IPS DF 4.7 (cell line): ENCODE results near the gene SHKBP1.
A peak's percentile ranks its signal among the peaks of the same experiment; 100 is the strongest.
"Not testable (repeated sequence)": the region's sequence is repeated elsewhere in the genome, so short reads cannot be mapped to it uniquely, and the experiment has no call there.

Experiments
- DNase-seq: peaks from one replicate; pipeline ENCODE4 v3.0.0-alpha.2; 2013; ENCODE audit warnings: low spot score; ENCODE audit errors: extremely low read depth

Gene SHKBP1

DNA sequence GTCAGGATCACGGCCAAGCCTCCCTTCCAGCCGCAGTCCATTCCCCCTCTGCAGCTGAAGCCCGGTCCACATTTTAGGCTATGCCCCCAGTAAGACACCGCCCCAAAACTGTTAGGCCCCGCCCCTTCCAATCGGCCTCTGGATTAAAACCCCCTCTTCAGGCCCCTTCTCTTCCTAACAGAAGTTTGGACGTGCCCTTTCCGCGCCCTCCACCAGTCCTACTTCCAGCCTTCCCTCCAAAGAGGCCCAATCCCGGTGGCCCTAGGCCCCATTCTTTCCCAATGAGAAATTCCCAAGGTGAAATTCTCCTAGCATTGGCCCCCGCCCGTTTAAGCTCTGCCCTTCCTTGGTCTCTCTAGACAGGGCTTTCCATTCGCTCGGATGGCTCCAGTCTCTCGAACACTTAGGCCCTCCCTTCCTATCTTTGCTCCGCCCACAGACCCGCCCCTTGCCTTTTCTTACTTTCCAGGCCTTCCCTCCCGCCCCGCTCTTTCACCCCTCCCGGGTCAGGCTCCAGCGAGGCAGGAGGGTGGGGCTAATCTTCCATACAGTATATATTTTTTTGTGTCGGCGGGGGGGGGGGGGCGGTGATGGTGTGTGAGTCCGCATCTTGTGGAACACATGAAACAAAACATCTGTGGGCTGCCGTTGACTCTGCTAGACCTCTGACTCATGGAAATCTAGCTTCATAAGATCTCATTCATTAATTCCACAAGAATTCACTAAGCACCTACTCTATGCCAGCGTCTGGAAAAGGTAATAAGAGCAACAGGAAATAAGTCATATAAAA is 38.1 kb downstream of the SHKBP1 start:
- DNase-seq = peak; percentile 53

- DNase-seq = no peak
These were observed 39.5 kb downstream of the SHKBP1 start for GRCh38 chr19:40616178-40616577.

- no peak for DNase-seq
These were observed 40.3 kb downstream of the SHKBP1 start for GRCh38 chr19:40616941-40617340.

- DNase-seq = no peak
These were observed 41.3 kb downstream of the SHKBP1 start for GRCh38 chr19:40617961-40618360.

DNA sequence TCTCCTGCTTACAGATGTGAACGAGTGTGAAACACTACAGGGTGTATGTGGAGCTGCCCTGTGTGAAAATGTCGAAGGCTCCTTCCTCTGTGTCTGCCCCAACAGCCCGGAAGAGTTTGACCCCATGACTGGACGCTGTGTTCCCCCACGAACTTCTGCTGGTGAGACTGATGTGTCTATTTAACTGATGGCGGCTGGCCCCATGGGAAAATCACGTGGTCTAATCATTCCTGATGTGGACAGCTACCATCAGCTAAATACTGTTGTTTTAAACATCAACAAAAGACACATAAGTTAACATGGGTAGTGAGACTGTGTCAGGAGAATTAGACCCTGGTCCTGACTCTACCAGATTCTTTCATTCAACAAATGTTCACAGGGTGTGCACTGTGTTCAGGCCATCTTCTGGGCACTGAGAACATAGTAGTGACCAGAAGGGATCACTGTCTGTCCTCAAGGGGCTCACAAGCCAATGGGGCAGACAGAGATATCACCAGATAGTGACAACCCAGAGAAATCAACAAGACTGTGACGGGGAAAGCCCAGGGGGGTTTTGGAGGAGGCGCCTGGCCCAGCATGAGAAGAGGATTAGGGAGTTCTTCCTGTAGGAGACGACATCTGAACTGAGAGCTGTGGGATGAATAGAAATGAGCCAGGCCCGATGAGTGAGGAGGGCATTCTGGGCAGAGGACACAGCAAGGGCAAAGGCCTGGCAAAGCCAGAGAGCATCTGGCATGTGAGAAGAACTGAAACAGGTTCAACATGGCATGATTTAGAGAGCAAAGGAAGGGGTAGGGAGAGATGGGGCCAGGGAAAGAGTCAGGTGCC is 42.9 kb downstream of the SHKBP1 start:
- DNase-seq = no peak

GRCh38 chr19:40620161-40620485 is 43.5 kb downstream of the SHKBP1 start:
- no peak for DNase-seq

DNA sequence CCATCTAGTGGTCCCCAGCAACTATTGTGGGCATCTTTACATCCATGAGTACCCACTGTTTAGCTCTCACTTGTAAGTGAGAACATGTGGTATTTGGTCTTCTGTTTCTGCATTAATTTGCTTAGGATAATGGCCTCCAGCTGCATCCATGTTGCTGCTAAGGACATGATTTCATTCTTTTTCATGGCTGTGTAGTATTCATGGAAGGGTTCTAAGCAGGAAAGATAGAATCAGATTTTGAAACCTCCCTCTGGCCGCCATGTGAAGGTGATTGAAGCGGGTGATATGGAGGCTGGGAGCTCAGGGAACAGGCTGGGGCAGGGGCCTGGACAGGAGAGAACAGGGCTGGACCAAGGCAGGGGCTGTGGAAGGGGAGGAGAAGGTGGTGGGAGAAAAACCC is 44.6 kb downstream of the SHKBP1 start:
- DNase-seq = no peak

DNA sequence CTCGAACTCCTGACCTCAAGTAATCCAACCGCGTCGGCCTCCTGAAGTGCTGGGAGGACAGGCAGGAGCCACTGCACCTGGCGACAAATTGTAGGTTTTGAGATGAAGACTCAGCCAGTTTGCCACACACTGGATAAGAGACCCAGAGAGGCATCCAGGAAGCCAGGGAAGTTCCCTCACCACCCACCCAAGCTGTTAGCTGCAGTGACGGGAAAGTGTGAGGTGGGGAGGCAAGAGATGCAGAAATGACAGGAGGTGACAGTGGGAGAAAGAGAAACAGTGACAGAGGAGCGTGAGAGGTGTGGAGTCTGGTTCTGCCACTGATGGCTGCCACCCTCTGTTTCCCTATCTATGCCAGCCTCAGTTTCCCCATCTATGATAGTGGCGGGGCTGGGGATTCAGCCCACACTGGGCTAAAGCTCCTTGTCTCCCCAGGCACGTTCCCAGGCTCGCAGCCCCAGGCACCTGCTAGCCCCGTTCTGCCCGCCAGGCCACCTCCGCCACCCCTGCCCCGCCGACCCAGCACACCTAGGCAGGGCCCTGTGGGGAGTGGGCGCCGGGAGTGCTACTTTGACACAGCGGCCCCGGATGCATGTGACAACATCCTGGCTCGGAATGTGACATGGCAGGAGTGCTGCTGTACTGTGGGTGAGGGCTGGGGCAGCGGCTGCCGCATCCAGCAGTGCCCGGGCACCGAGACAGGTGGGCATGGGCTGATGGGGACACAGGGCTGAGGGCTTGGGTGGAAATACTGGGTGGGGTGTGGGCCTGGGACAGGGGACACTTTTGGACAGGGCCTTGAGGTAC is 45.5 kb downstream of the SHKBP1 start:
- no peak for DNase-seq

GRCh38 chr19:40622773-40623075 is 46.1 kb downstream of the SHKBP1 start:
- no peak for DNase-seq

DNA sequence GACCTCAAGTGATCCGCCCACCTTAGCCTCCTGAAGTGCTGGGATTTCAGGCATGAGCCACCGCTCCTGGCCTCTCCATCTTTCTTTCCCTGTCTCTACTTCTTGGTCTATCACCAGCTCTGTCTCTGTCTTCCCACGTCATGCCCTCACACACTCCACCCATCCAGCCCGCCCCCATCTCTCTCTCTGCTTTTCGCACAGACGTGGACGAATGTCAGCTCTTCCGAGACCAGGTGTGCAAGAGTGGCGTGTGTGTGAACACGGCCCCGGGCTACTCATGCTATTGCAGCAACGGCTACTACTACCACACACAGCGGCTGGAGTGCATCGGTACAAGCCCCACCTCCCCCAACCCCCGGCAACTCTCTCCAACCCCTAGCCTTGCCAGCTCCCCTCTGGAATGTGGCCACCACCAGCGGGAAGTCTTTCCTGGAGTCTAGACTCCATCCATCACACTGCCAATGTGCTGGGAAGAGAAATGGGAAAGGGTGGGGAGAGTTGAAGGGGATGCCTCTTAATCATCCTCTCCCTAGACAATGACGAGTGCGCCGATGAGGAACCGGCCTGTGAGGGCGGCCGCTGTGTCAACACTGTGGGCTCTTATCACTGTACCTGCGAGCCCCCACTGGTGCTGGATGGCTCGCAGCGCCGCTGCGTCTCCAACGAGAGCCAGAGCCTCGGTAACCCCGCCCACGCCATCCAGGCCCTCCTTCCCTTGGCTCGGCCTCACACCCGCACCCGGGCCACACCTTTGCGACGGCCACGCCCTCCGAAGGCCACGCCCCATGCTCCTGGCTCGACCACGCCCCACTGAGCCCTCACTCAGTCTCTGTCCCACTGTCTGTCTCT is 47.0 kb downstream of the SHKBP1 start:
- DNase-seq = peak; percentile 74

DNA sequence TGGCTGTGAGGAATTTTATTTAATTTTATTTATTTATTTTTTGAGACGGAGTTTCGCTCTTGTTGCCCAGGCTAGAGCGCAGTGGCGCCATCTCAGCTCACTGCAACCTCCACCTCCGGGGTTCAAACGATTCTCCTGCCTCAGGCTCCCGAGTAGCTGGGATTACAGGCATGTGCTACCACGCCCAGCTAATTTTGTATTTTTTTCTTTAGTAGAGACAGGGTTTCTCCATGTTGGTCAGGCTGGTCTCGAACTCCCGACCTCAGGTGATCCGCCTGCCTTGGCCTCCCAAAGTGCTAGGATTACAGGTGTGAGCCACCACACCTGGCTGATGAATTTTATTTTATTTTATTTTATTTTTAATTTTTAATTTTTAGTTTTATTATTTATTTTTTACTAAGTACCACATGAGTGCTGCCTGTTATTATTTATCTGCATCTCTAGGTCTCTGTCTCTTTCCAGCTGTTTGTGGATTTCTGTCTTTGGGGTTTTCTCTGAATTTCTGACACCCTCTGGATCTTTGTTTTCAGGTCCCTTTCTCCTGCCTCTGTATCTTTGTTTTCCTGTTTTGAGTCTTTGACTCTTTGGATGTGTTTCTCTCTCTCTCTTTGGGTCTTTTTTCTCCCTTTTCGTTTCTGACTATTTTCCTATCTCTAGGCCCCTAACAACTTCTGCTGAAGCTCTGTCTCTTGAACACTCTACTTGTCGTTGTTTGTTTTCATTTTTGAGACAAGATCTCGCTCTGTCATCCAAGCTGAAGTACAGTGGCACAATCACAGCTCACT is 47.9 kb downstream of the SHKBP1 start:
- DNase-seq = not testable (repeated sequence)

GRCh38 chr19:40625406-40626120 is 48.9 kb downstream of the SHKBP1 start:
- DNase-seq = no peak

DNA sequence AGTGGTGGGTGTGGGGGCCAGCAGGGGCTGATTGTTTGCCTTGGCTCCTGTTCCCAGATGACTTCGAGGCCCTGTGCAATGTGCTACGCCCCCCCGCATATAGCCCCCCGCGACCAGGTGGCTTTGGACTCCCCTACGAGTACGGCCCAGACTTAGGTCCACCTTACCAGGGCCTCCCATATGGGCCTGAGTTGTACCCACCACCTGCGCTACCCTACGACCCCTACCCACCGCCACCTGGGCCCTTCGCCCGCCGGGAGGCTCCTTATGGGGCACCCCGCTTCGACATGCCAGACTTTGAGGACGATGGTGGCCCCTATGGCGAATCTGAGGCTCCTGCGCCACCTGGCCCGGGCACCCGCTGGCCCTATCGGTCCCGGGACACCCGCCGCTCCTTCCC is 50.2 kb downstream of the SHKBP1 start:
- no peak for DNase-seq

DNA sequence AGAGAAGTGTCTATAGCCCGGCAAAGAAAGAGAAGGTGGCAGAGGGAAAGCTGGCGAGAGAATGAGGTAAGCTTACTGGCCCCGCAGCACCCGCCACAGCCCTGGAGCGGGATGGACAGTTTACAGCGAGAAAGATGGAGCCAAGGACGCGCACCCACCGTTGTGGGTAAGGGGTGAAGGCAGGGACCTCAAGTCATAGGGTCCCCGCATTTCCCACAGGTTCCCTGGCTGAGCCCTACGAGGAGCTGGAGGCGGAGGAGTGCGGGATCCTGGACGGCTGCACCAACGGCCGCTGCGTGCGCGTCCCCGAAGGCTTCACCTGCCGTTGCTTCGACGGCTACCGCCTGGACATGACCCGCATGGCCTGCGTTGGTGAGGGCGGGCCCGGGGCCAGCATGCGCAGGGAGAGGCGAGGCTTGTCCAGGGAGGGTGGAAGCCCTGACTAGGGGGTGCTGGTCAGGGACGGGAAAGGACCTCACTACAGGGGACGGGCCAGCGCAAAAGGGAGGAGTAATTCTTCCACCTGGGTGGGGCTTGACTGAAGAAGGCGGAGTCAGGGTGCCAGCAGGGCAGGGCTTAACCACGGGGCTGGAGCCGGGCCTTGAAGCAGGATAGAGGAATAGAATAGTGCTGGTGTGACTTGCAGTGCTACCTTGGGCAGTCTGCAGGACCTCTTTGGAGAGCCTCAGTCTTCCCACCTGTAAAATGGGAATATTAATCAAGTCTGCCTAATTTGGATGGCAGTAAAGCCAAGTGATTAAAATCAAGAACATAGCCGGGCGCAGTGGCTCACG is 51.0 kb downstream of the SHKBP1 start:
- DNase-seq = no peak

- no peak for DNase-seq
These were observed 52.7 kb downstream of the SHKBP1 start for GRCh38 chr19:40629346-40629745.

DNA sequence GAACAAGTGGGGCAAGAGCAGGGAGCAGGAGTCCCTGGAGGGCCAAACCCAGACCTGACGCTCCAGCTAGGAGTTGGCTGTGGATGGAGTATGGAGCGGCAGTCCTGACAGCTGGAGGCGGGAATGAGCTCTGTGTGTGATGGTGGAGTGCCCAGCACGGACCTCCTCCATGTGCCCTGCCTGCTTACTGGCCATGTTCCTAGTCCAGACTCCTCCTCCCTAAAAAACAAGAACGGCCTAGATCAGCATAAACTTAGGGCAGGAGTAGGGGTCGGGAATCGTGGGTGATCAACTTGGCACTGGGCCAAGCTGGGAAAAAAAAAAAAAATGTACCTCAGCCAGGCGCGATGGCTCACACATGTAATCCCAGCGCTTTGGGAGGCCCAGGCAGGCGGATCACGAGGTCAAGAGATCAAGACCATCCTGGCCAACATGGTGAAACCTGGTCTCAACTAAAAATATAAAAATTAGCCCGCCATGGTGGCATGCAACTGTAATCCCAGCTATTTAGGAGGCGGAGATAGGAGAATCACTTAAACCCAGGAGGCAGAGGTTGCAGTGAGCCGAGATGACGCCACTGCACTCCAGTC is 54.0 kb downstream of the SHKBP1 start:
- DNase-seq = no peak

GRCh38 chr19:40632311-40633036 is 55.8 kb downstream of the SHKBP1 start:
- DNase-seq = peak; percentile 44

DNA sequence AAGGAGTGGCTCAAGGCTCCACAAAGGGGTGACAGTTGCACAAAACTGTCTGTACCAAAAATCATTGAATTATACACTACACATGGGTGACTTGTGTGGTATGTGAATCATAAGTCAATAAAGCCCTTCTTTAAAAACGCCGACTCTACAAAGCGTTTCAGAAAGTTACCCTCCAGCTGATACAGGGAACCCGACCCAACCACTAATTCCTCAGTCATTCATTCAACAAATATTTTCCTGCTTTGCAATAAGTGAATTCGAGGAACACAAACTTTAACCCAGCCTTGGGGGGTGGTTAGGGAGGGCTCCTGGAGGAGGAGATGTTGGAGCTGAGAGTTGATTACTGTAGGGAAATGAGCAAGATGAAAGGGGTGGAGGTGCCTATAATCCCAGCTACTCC is 56.5 kb downstream of the SHKBP1 start:
- no peak for DNase-seq
